Keratinocyte (primary cell): Measurements from ENCODE around the gene RAB6A.
"Not testable (repeated sequence)": the region's sequence is repeated elsewhere in the genome, so short reads cannot be mapped to it uniquely, and the experiment has no call there.

Experiments
- CTCF ChIP-seq, 3 experiments: IDR thresholded peaks in 1 of 3; conservative IDR thresholded peaks in 1 of 3; optimal IDR thresholded peaks in 1 of 3; 2 replicates in 2 of 3; 3 replicates in 1 of 3; pipeline versions ENCODE3 to v1.5.1; 2011; ENCODE audit warnings: low read length in 3 of 3, mild to moderate bottlenecking in 3 of 3, moderate library complexity in 2 of 3, control low read depth in 1 of 3, inconsistent platforms in 1 of 3; ENCODE audit not compliant: insufficient read depth in 2 of 3; ENCODE audit errors: extremely low read depth in 1 of 3
- EZH2 ChIP-seq: IDR thresholded peaks from one replicate; pipeline ENCODE4 v1.6.1; 2012; ENCODE audit warnings: inconsistent platforms, mild to moderate bottlenecking, low read length, moderate library complexity

- TF ChIP-seq CTCF (optimal IDR thresholded peaks at IDR 0.05 in 1 of 3, IDR thresholded peaks at IDR 0.05 in 1 of 3, conservative IDR thresholded peaks at IDR 0.05 in 1 of 3; ENCODE audit: extremely low read depth in 1 of 3, insufficient read depth in 2 of 3, low read length in 3 of 3); EZH2: not testable (repeated sequence)
These were observed 24.6 kb upstream of the RAB6A start for GRCh38 chr11:73785467-73785866.
